GM19468 (cell line): Measurements from ENCODE around the gene GPC5.
A peak's percentile ranks its signal among the peaks of the same experiment; 100 is the strongest.
"Not testable (repeated sequence)": the region's sequence is repeated elsewhere in the genome, so short reads cannot be mapped to it uniquely, and the experiment has no call there.

Experiments
- ATAC-seq: cut with Tn5 transposase; IDR thresholded peaks from one replicate; pipeline ENCODE4 v1.9.1; 2021; ENCODE audit warnings: mild to moderate bottlenecking, moderate library complexity, moderate number of reproducible peaks; ENCODE audit not compliant: unreplicated experiment; ENCODE audit errors: extremely low read depth

Gene GPC5

GRCh38 chr13:91632086-91632485, 233.7 kb downstream of the GPC5 start:
- ATAC-seq, result no peak

GRCh38 chr13:91639330-91639729, 240.9 kb downstream of the GPC5 start:
- ATAC-seq, result no peak

- no peak for ATAC-seq
Observed at GRCh38 chr13:91643394-91643793, 245.0 kb downstream of the GPC5 start.

- ATAC-seq, result no peak
Observed at GRCh38 chr13:91644806-91645205, 246.4 kb downstream of the GPC5 start.

GRCh38 chr13:91647361-91647990, 249.1 kb downstream of the GPC5 start:
- ATAC-seq, result no peak

- no peak for ATAC-seq
Observed at GRCh38 chr13:91648012-91648411, 249.6 kb downstream of the GPC5 start.

- ATAC-seq, result no peak
Observed at GRCh38 chr13:91649456-91649855, 251.0 kb downstream of the GPC5 start.

- no peak for ATAC-seq
Observed at GRCh38 chr13:91652404-91653301, 254.2 kb downstream of the GPC5 start.

- ATAC-seq, result no peak
Observed at GRCh38 chr13:91655731-91656130, 257.3 kb downstream of the GPC5 start.

- no peak for ATAC-seq
Observed at GRCh38 chr13:91657283-91657682, 258.9 kb downstream of the GPC5 start.

GRCh38 chr13:91659256-91660075, 261.0 kb downstream of the GPC5 start:
- ATAC-seq, result peak; percentile 16

- ATAC-seq, result peak; percentile 9
Observed at GRCh38 chr13:91660076-91660415, 261.6 kb downstream of the GPC5 start.

- peak; percentile 48 for ATAC-seq
Observed at GRCh38 chr13:91661692-91662490, 263.5 kb downstream of the GPC5 start.

- no peak for ATAC-seq
Observed at GRCh38 chr13:91664039-91664438, 265.6 kb downstream of the GPC5 start.

GRCh38 chr13:91667486-91667885, 269.1 kb downstream of the GPC5 start:
- no peak for ATAC-seq

- no peak for ATAC-seq
Observed at GRCh38 chr13:91668866-91669495, 270.6 kb downstream of the GPC5 start.

GRCh38 chr13:91674347-91674746, 275.9 kb downstream of the GPC5 start:
- not testable (repeated sequence) for ATAC-seq

- no peak for ATAC-seq
Observed at GRCh38 chr13:91684746-91685145, 286.3 kb downstream of the GPC5 start.

- no peak for ATAC-seq
Observed at GRCh38 chr13:91690944-91691343, 292.5 kb downstream of the GPC5 start.

- ATAC-seq, result no peak
Observed at GRCh38 chr13:91693466-91693865, 295.0 kb downstream of the GPC5 start.
